HG02571 (cell line): ENCODE results near the gene P3H2.
"Not testable (repeated sequence)": the region's sequence is repeated elsewhere in the genome, so short reads cannot be mapped to it uniquely, and the experiment has no call there.

Source experiments
- ATAC-seq: cut with Tn5 transposase; IDR thresholded peaks from one replicate; pipeline ENCODE4 v1.9.1; 2021; ENCODE audit warnings: mild to moderate bottlenecking, moderate library complexity; ENCODE audit not compliant: unreplicated experiment

P3H2 gene

GRCh38 chr3:189988322-189988721 lies 132.4 kb downstream of the P3H2 start:
- ATAC-seq: no peak

DNA sequence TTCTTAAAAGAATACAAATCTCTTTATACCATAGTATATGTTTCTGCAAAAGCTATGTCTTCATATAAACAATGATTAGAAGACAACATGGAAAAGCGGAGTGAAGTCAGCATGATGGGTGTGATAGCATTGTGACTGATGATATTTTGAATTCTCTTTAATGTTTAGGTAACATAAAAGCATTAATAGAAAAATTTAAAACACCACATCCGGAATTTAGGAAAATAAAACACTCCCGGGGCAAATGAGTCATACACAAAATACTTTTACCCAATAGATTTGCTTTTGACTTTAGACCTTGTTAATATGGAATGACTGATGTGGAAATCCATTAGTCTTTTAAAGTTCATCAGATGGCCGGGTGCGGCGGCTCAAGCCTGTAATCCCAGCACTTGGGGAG lies 134.7 kb downstream of the P3H2 start:
- no peak for ATAC-seq

DNA sequence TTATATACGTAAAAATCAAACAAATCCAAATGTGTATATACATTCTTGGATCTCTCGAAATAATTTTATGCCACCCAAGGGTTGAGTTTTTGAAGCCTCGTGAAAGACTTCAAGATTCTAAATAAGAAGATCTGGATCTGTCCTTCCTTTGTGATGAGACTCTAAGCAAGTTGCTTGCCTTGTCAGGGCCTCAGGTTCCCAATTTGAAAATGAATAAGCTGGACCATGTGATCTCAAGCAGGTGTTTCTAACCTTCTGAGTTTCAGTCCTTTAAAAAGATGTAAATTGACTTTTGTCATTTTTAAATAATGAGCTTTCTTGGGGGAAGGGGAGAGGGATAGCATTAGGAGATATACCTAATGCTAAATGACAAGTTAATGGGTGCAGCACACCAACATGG lies 137.1 kb downstream of the P3H2 start:
- no peak for ATAC-seq

DNA sequence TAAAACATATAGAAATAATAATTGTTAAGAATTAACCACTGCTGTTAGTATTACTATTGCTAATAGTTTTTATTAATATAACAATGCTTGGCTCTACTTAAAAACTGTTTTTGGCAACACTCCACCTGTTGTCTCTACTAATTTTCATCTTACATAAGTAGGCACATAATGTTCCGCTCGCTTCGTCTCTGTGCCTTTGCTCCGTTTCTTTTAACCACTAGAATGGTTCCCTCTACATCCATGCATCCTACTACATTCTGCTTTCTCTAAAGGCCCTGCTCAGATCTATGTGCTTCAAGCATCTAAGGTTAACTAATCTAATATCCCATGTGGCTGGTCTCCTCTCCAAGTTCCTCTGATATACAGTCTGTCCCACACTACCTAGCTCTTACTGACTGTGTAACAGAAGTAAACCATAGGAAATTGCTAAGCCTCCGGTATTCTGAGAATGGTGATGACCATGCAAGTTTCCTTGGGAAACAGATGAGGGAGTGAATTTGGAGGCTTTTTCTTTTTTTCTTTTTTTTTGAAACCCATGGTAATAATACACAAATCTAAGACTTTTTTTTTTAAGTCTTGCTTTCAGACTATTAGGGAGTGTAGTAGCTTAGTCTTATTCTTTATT lies 138.3 kb downstream of the P3H2 start:
- ATAC-seq: no peak

DNA sequence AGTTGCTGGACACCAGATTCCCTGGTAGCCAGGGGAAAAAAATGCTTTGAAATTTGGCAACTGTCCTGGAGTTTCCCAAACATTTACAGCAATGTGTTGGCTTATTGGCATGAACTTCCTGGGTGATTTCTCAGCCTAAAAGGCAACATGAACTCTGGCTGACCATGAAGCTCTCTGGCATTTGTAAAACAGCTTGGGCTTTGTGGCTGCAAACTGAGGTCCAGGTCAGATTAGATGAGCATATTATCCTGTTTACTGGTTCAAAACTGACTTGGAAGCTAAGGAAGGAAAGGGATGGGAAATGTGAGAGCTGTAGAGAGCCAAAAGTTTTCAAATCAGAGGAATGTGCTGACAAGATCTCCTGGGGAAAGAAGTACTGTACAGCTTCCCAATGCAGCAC lies 139.0 kb downstream of the P3H2 start:
- no peak for ATAC-seq

- no peak for ATAC-seq
These were observed 141.9 kb downstream of the P3H2 start for GRCh38 chr3:189978753-189979152.

- ATAC-seq: no peak
These were observed 143.5 kb downstream of the P3H2 start for GRCh38 chr3:189977174-189977573.

DNA sequence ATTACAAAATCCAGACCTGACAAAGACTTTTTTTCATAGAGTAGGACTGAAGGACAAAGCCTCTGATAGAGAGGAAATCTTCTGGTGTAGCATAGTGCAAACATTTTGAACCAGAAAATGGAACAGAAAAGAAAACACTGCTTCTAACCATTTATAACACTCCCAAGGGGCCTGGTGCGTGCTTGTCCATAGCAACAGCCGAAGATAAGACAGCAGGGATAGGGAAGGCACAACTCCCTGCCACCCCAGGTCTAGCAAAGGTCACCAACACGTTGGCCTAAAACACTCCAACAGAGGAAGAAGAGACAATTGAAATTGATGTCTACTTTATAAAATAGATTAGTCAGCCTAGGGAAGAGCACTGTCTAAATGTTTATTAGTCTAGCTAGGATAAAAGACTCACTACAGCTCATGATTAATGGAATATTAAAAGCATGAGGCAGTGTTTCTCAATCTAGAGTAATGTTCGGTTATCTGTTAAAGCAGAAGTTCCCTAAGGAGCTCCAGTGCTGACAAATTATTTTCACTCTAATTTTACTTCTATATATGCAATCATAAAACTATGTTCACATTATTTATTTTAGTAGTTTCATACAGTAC lies 145.2 kb downstream of the P3H2 start:
- ATAC-seq: no peak

DNA sequence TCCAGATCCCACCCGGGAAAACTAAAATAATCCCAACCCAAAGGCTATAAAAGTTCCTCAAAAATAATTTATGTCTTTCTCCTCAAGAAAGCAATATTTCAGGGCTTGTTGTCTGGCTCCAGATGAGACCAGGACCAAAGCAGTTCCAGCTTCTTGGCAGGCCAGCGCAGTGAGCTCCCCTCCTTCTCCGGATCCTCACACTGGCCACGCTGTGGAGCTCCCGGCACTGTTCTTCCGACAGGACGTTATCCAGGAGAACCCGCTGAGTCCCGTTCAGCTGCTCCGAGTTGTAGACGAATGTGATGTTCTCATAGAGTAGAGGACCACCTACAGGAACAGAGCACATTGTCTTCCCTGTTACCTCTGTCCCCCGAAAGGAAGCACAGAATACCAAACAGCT lies 146.3 kb downstream of the P3H2 start:
- no peak for ATAC-seq

DNA sequence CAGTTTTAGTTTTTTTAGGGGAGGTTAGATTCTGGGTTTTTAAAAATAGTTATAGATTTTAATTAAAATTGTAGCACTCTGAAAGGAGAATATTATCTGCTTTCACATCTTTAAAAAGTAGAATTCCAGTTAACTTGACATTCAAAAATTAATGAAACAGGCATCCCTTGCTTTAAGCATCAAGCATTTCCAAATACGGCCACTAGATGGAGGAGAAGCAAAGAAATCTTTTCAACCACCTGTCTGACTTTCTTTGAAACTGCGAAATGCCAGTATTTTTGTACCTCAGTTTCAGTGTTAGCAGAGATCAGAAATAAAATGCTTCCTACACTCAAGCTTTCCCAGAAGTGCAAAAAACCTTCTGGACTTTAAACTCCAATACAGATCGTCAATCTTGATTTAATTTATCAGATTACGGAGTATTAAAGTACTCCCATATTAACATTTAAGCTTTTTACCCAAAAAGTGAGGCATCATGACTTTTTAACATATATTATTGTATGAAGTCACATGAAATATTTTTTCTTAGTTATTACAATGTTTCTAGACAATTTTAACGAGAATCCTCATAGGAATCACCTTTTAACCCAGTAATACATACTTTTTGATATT lies 153.3 kb downstream of the P3H2 start:
- ATAC-seq: peak; percentile 84

- ATAC-seq: peak; percentile 73
These were observed 153.9 kb downstream of the P3H2 start for GRCh38 chr3:189966843-189967242.

GRCh38 chr3:189964623-189965332 lies 155.9 kb downstream of the P3H2 start:
- ATAC-seq: no peak

GRCh38 chr3:189962466-189962865 lies 158.2 kb downstream of the P3H2 start:
- no peak for ATAC-seq

- peak; percentile 72 for ATAC-seq
These were observed 159.1 kb downstream of the P3H2 start for GRCh38 chr3:189961522-189962161.

DNA sequence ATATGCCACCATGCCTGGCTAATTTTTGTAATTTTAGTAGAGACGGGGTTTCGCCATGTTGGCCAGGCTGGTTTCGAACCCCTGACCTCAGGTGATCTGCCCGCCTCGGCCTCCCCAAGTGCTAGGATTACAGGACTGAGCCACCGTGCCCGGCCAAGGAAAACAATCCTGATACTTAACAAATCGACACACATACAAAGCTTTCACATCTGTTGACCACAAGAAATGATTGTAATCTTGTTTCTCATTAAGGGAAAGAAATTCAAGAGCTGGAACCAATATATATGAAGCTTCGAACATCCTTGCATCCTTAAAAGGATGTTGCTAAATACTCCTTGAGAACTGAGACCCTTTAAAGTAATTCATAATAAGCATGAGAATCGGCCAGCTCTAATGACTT lies 159.6 kb downstream of the P3H2 start:
- not testable (repeated sequence) for ATAC-seq

DNA sequence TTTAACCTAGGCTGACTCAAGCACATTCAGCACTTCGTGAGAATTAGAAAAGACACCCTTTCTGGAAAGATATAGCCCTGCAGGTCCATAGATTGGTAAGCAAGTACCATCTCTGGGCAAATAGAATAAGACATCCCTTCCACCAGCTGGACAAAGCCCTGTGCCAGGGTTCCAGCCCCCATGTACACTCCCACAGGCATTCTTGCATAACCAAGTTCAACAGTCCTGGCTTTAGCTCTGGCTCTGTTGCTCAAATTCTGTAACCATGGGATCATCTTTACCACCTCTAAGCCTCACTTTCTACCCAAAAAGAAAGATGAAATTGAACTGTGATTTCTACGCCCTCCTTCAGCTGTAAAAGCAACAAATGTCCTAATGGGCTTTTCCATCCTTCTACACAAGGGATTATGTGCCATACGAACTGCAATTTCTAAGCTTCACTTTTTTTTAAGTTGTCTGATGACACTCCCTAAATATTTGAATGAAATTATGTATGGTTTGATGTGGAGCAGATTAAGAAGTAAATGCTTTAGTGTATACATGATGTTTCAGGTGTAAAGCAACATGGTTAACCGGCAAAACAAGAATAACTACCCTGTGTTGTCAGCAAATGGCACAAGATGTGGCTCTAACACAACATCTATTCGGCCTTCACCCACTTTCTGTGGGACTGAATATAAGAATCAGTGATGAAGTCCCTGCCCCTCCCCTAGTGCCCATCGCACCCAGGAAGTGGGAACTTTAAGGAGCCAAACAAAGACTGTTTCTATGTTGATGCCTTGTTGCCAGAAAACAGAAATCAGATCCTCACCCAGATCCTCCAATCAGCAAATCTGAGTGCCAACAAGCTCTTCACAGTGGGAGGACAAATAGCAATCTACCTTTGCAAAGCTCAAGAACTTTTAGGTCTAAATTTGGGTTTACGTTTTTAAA lies 165.7 kb downstream of the P3H2 start:
- ATAC-seq: no peak

DNA sequence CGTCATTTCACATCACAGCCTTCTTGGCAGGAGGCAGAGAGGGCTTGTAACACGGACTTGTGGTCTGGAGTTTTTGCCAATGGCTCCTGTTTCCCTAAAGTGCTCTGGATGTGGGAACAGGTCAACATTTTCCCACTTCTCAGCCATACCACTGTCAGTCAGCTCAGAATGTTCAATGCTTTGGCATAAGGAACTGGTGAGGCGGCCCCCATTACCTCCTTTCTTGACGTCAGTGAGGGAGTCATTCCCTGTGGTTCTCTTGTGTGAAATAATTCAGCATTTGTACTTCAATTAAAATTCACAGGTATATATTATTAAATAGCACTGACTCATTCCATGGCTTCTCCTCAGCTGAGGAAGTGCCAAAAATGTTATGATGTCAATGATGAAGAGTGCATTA lies 167.1 kb downstream of the P3H2 start:
- no peak for ATAC-seq

GRCh38 chr3:189952272-189952671 lies 168.4 kb downstream of the P3H2 start:
- ATAC-seq: no peak

- ATAC-seq: no peak
These were observed 170.4 kb downstream of the P3H2 start for GRCh38 chr3:189950258-189950657.

DNA sequence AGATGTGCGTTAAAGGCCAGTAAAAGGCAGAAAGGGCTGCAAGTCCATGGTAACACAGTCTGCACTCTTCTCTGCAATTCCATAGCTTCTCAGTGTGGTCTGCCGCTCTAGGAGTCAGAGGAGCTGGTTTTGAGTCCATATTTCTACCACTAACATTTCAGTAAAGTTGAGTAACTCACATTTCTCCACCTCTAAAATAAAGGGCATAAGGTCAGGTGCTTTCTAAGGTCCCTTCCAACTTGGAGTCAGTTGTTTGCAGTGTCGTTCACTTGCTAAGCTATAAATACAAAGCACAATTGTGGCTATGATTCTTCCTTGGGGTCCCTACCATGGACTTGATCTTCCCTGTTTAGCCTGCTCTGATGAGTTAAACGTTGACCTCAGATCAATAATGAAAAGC lies 171.1 kb downstream of the P3H2 start:
- no peak for ATAC-seq

DNA sequence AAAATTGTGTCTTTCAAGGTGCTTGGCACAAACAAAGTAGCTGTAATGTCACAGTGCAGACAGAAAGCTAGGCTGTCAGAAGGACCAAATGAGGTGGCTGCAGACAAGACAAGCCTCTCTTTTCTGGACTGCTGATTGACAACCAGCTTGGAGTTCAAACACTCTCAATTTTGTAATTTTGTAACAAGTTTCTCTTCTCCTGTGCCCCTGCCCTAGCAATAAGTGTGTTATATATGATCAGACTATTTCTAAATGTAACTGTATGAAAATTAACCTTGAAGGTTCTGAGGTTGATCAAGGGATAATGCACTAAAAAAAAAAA lies 172.0 kb downstream of the P3H2 start:
- ATAC-seq: no peak
